Gastroesophageal sphincter (tissue), 3 donors: ENCODE data around the gene RPTOR.

Experiments
- CTCF ChIP-seq, 4 experiments: fragments of 200-600 bp in 2 of 4; fragments of 450-650 bp in 2 of 4; sonication (generic) in 1 of 4; IDR thresholded peaks; one replicate each; pipeline ENCODE4 v1.5.1; 2017 to 2019; ENCODE audit warnings: antibody characterized with exemption in 4 of 4, mild to moderate bottlenecking in 2 of 4, moderate library complexity in 2 of 4
- EP300 ChIP-seq: sonication (generic); formaldehyde crosslinking; IDR thresholded peaks from one replicate; pipeline ENCODE4 v1.6.1; 2017; ENCODE audit warnings: antibody characterized with exemption, mild to moderate bottlenecking
- POLR2A ChIP-seq, 2 donors: fragments of 450-650 bp; IDR thresholded peaks; one replicate each; pipeline ENCODE4 v1.6.1; 2017; ENCODE audit warnings: antibody characterized with exemption in 2 of 2, mild to moderate bottlenecking in 2 of 2, moderate library complexity in 1 of 2

GRCh38 chr17:80510772-80511171, 33.9 kb upstream of the RPTOR start:
- TF ChIP-seq CTCF (IDR thresholded peaks at IDR 0.05) (no peak), POLR2A (IDR thresholded peaks at IDR 0.05) (no peak), EP300 (no peak)
